ENCODE data around the gene CRTC2. TPM values are rescaled to one million over a fixed set of nuclear protein-coding genes. Genes with fewer than 3 reads are reported as not detected.

Gene CRTC2
- polyA plus RNA-seq, 1 donor from 2014 or later: 12.1 TPM

GRCh38 chr1:153977250-153978240, 19.1 kb upstream of the CRTC2 start, which contains the start of gene JTB:
Gene JTB, minus strand, starts transcription at chr1:153977674. Its CDS starts 422 bp downstream, at chr1:153977252.
- H3K9ac ChIP-seq (ENCODE audit: low read length): peak within 1 kb of the TSS; percentile 88
- H3K79me2 ChIP-seq (replicated peaks; ENCODE audit: insufficient read depth, low read length): peaks cover 11% of the 10 kb centered on the region
- TF ChIP-seq SMC3 (conservative IDR thresholded peaks at IDR 0.05; ENCODE audit: poor library complexity) (peak; percentile 20), EZH2 (IDR thresholded peaks at IDR 0.05; ENCODE audit: borderline replicate concordance, insufficient read depth, low read length, poor library complexity, severe bottlenecking) (no peak), EP300 (conservative IDR thresholded peaks at IDR 0.05; ENCODE audit: poor library complexity, severe bottlenecking) (no peak), POLR2AphosphoS5 (IDR thresholded peaks at IDR 0.05) (peak; percentile 64), MXI1 (conservative IDR thresholded peaks at IDR 0.05; ENCODE audit: poor library complexity, severe bottlenecking) (peak; percentile 81), REST (IDR thresholded peaks at IDR 0.05; ENCODE audit: borderline replicate concordance) (peak; percentile 30), RAD21 (conservative IDR thresholded peaks at IDR 0.05) (no peak), TAF1 (IDR thresholded peaks at IDR 0.05; ENCODE audit: low read depth) (peak; percentile 53)
- TF ChIP-seq, protein P1, sequence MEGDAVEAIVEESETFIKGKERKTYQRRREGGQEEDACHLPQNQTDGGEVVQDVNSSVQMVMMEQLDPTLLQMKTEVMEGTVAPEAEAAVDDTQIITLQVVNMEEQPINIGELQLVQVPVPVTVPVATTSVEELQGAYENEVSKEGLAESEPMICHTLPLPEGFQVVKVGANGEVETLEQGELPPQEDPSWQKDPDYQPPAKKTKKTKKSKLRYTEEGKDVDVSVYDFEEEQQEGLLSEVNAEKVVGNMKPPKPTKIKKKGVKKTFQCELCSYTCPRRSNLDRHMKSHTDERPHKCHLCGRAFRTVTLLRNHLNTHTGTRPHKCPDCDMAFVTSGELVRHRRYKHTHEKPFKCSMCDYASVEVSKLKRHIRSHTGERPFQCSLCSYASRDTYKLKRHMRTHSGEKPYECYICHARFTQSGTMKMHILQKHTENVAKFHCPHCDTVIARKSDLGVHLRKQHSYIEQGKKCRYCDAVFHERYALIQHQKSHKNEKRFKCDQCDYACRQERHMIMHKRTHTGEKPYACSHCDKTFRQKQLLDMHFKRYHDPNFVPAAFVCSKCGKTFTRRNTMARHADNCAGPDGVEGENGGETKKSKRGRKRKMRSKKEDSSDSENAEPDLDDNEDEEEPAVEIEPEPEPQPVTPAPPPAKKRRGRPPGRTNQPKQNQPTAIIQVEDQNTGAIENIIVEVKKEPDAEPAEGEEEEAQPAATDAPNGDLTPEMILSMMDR (IDR thresholded peaks at IDR 0.05; ENCODE audit: poor library complexity, severe bottlenecking): peak; percentile 42
- H3K9me3 ChIP-seq (ENCODE audit: low read length): no peaks in the 10 kb centered on the region
- H3K27ac ChIP-seq (ENCODE audit: low read length): peak within 1 kb of the TSS; percentile 91
- H3K4me2 ChIP-seq (ENCODE audit: low read length): peak within 1 kb of the TSS; percentile 83
- no peaks in the 10 kb centered on the region for H3K27me3 ChIP-seq (ENCODE audit: insufficient read depth, low read depth, low read length)
- H2AFZ ChIP-seq (ENCODE audit: low read depth, low read length): peak within 1 kb of the TSS; percentile 61
- no peaks in the 10 kb centered on the region for H3K36me3 ChIP-seq (ENCODE audit: insufficient read depth, low read length)
- no peaks in the 10 kb centered on the region for H3K9me2 ChIP-seq (ENCODE audit: insufficient read depth, low read length)
- H4K20me1 ChIP-seq (ENCODE audit: insufficient read depth): no peaks in the 10 kb centered on the region
- H3K4me3 ChIP-seq (ENCODE audit: low read length): peak within 1 kb of the TSS; percentile 100
- no peaks in the 10 kb centered on the region for H3F3A ChIP-seq (ENCODE audit: insufficient read depth, low read length, poor library complexity, severe bottlenecking)

DNA sequence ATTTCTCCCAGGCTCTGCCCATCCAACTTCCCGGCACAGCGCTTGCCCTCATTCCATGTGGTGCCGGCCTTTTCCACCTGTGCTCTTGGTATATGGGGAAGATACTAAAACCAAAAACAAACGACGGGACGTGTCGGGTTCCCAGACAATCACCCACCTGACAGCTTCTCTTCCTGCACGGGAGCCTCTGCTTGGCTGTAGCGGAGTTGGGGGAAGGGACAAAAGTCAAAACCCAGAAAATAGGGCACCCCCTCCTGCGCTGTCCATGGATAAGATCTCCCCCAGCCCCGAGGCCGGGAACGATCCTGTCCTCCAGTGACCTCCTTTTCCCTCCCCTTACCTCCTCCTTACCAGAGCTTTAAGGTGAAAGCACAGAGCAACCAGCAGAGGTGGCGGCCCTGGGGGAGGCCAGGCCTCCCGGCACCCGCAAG, 18.4 kb upstream of the CRTC2 start:
- peak overlapping the region; percentile 88 for H3K9ac ChIP-seq (ENCODE audit: low read length)
- no peaks in the 10 kb centered on the region for H3K36me3 ChIP-seq (ENCODE audit: insufficient read depth, low read length)
- H3K79me2 ChIP-seq (replicated peaks; ENCODE audit: insufficient read depth, low read length): peaks cover 11% of the 10 kb centered on the region
- peak overlapping the region; percentile 83 for H3K4me2 ChIP-seq (ENCODE audit: low read length)
- TF ChIP-seq TAF1 (IDR thresholded peaks at IDR 0.05; ENCODE audit: low read depth) (peak; percentile 6), MXI1 (conservative IDR thresholded peaks at IDR 0.05; ENCODE audit: poor library complexity, severe bottlenecking) (no peak)
- no peaks in the 10 kb centered on the region for H4K20me1 ChIP-seq (ENCODE audit: insufficient read depth)
- peak overlapping the region; percentile 91 for H3K27ac ChIP-seq (ENCODE audit: low read length)
- no peaks in the 10 kb centered on the region for H3K27me3 ChIP-seq (ENCODE audit: insufficient read depth, low read depth, low read length)
- H3F3A ChIP-seq (ENCODE audit: insufficient read depth, low read length, poor library complexity, severe bottlenecking): no peaks in the 10 kb centered on the region
- H2AFZ ChIP-seq (ENCODE audit: low read depth, low read length): peak overlapping the region; percentile 61
- no peaks in the 10 kb centered on the region for H3K9me2 ChIP-seq (ENCODE audit: insufficient read depth, low read length)
- peak overlapping the region; percentile 100 for H3K4me3 ChIP-seq (ENCODE audit: low read length)
- H3K9me3 ChIP-seq (ENCODE audit: low read length): no peaks in the 10 kb centered on the region

Data from neural cell (in vitro differentiated cells).